H9 (cell line): Measurements from ENCODE around the gene NRBF2. TPM values are rescaled to one million over a fixed set of nuclear protein-coding genes. Genes with fewer than 3 reads are reported as not detected.

Source experiments
- DNase-seq: peaks from one replicate; pipeline ENCODE4 v3.0.0-alpha.2; 2017
- H2AFZ ChIP-seq: one replicate; pipeline ENCODE4 v1.6.1; 2013; ENCODE audit warnings: mild to moderate bottlenecking, low read length, control low read depth, moderate library complexity
- H2AK5ac ChIP-seq: 2 replicates; pipeline ENCODE4 v1.6.1; 2013; ENCODE audit warnings: low read length, control low read depth, mixed read lengths; ENCODE audit not compliant: insufficient read length
- H2BK120ac ChIP-seq: one replicate; pipeline ENCODE4 v1.6.1; 2013; ENCODE audit warnings: low read depth, mild to moderate bottlenecking, low read length, control low read depth, inconsistent platforms; ENCODE audit not compliant: poor library complexity, severe bottlenecking
- H2BK12ac ChIP-seq: 2 replicates; pipeline ENCODE4 v1.6.1; 2013; ENCODE audit warnings: low read length, control low read depth, mixed read lengths, low read depth; ENCODE audit not compliant: insufficient read length
- H2BK15ac ChIP-seq: 2 replicates; pipeline ENCODE4 v1.6.1; 2013; ENCODE audit warnings: low read depth, low read length, control low read depth
- H2BK20ac ChIP-seq: one replicate; pipeline ENCODE4 v1.6.1; 2013; ENCODE audit warnings: low read depth, mild to moderate bottlenecking, low read length, control low read depth, inconsistent platforms; ENCODE audit not compliant: poor library complexity, severe bottlenecking
- H2BK5ac ChIP-seq: 2 replicates; pipeline ENCODE4 v1.6.1; 2013; ENCODE audit warnings: low read length, control low read depth, mixed read lengths; ENCODE audit not compliant: insufficient read length
- H3K14ac ChIP-seq: 2 replicates; pipeline ENCODE4 v1.6.1; 2013; ENCODE audit warnings: low read length, control low read depth; ENCODE audit not compliant: insufficient read depth
- H3K18ac ChIP-seq: 2 replicates; pipeline ENCODE4 v1.6.1; 2013; ENCODE audit warnings: low read depth, mild to moderate bottlenecking, mixed read lengths, low read length, control low read depth; ENCODE audit not compliant: insufficient read length
- H3K23ac ChIP-seq: 2 replicates; pipeline ENCODE4 v1.6.1; 2013; ENCODE audit warnings: low read length, control low read depth, mixed read lengths, low read depth; ENCODE audit not compliant: insufficient read length
- H3K23me2 ChIP-seq: 2 replicates; pipeline ENCODE4 v1.6.1; 2013; ENCODE audit warnings: low read depth, mild to moderate bottlenecking, mixed read lengths, low read length, control low read depth; ENCODE audit not compliant: insufficient read length, poor library complexity, severe bottlenecking
- H3K27ac ChIP-seq: 2 replicates; pipeline ENCODE4 v1.5.1; 2013; ENCODE audit warnings: low read length, control low read depth, mixed read lengths, low read depth; ENCODE audit not compliant: insufficient read length
- H3K27me3 ChIP-seq: 2 replicates; pipeline ENCODE4 v1.6.1; 2013; ENCODE audit warnings: low read length, control low read depth, inconsistent platforms; ENCODE audit not compliant: insufficient read depth
- H3K4ac ChIP-seq: 2 replicates; pipeline ENCODE4 v1.6.1; 2013; ENCODE audit warnings: low read depth, mild to moderate bottlenecking, control low read depth, inconsistent platforms, low read length, moderate library complexity
- H3K4me1 ChIP-seq: 2 replicates; pipeline ENCODE4 v1.6.1; 2013; ENCODE audit warnings: low read length, control low read depth, inconsistent platforms; ENCODE audit not compliant: insufficient read depth
- H3K4me2 ChIP-seq: 2 replicates; pipeline ENCODE4 v1.6.1; 2013; ENCODE audit warnings: low read length, control low read depth, mixed read lengths; ENCODE audit not compliant: insufficient read length, insufficient read depth
- H3K56ac ChIP-seq: 2 replicates; pipeline ENCODE4 v1.6.1; 2013; ENCODE audit warnings: low read depth, mild to moderate bottlenecking, mixed read lengths, low read length, control low read depth; ENCODE audit not compliant: insufficient read length
- H3K79me1 ChIP-seq: 2 replicates; pipeline ENCODE4 v1.6.1; 2013; ENCODE audit warnings: low read depth, mild to moderate bottlenecking, moderate library complexity, low read length, control low read depth, inconsistent platforms; ENCODE audit not compliant: insufficient read depth, poor library complexity, severe bottlenecking
- H3K79me2 ChIP-seq: 2 replicates; pipeline ENCODE4 v1.6.1; 2013; ENCODE audit warnings: low read length, control low read depth, inconsistent platforms; ENCODE audit not compliant: insufficient read depth
- H3K9ac ChIP-seq: 2 replicates; pipeline ENCODE4 v1.6.1; 2013; ENCODE audit warnings: low read length, control low read depth, mixed read lengths; ENCODE audit not compliant: insufficient read length; ENCODE audit errors: extremely low read depth
- H3K9me3 ChIP-seq: one replicate; pipeline ENCODE4 v1.6.1; 2013; ENCODE audit warnings: low read depth, low read length, inconsistent platforms; ENCODE audit not compliant: control insufficient read depth
- H3T11ph ChIP-seq: one replicate; pipeline ENCODE4 v1.6.1; 2013; ENCODE audit warnings: mild to moderate bottlenecking, low read length, control low read depth, inconsistent platforms
- H4K20me1 ChIP-seq: one replicate; pipeline ENCODE4 v1.6.1; 2013; ENCODE audit not compliant: control insufficient read depth, insufficient read length, insufficient read depth
- H4K5ac ChIP-seq: 2 replicates; pipeline ENCODE4 v1.6.1; 2013; ENCODE audit warnings: low read depth, mild to moderate bottlenecking, mixed read lengths, low read length, control low read depth; ENCODE audit not compliant: insufficient read length
- H4K8ac ChIP-seq: replicated peaks from 2 replicates; pipeline ENCODE4 v1.6.1; 2013; ENCODE audit warnings: low read length, control low read depth, mixed read lengths, low read depth; ENCODE audit not compliant: insufficient read length
- H4K91ac ChIP-seq: 2 replicates; pipeline ENCODE4 v1.6.1; 2013; ENCODE audit warnings: low read depth, mild to moderate bottlenecking, moderate library complexity, mixed read lengths, low read length, control low read depth; ENCODE audit not compliant: insufficient read length
- H3K27ac Mint-ChIP-seq, 3 experiments: 2 replicates in 2 of 3; 3 replicates in 1 of 3; pipeline ENCODE4 v1.8.0; 2020 to 2021; ENCODE audit warnings: mixed read lengths in 3 of 3, mild to moderate bottlenecking in 1 of 3, moderate library complexity in 1 of 3
- H3K27me3 Mint-ChIP-seq: 2 replicates; pipeline ENCODE4 v1.8.0; 2021; ENCODE audit warnings: low read depth, mild to moderate bottlenecking, moderate library complexity, mixed read lengths
- H3K36me3 Mint-ChIP-seq, 3 experiments: 2 replicates in 2 of 3; 3 replicates in 1 of 3; pipeline ENCODE4 v1.8.0; 2020 to 2021; ENCODE audit warnings: low read depth in 3 of 3, mixed read lengths in 3 of 3; ENCODE audit not compliant: insufficient read depth in 1 of 3
- H3K4me1 Mint-ChIP-seq, 2 experiments: 2 replicates each; pipeline ENCODE4 v1.8.0; 2020; ENCODE audit warnings: mixed read lengths in 2 of 2
- H3K4me3 Mint-ChIP-seq, 2 experiments: 2 replicates in 1 of 2; 3 replicates in 1 of 2; pipeline ENCODE4 v1.8.0; 2020 to 2021; ENCODE audit warnings: mild to moderate bottlenecking in 2 of 2, mixed read lengths in 2 of 2, moderate library complexity in 1 of 2
- H3K9me3 Mint-ChIP-seq, 2 experiments: 2 replicates in 1 of 2; 3 replicates in 1 of 2; pipeline ENCODE4 v1.8.0; 2020; ENCODE audit warnings: mild to moderate bottlenecking in 2 of 2, mixed read lengths in 2 of 2, moderate library complexity in 1 of 2
- WGBS: extraction: QIAGEN DNeasy Blood & Tissue Kit; methylation state at CpG from one replicate; pipeline ENCODE4 v1.1.7; 2013; ENCODE audit warnings: missing lambda C conversion rate, low lambda C conversion rate, mixed read lengths; ENCODE audit not compliant: insufficient read length; ENCODE audit errors: extremely low coverage; 5-methylcytosine and 5-hydroxymethylcytosine counted together
- total RNA-seq: library from RNA; stranded (reverse); gene quantifications from 2 replicates; pipeline ENCODE4 v1.2.1, GENCODE V29; 2021
- TF ChIP-seq, protein P1 (sequence below): fragments of 200-600 bp; sonication (generic); conservative IDR thresholded peaks from 3 replicates; pipeline ENCODE4 v1.8.0; 2021; ENCODE audit warnings: antibody characterized with exemption, mild to moderate bottlenecking

NRBF2 gene
- total RNA-seq, 1 experiment from 2014 or later: 30.1 TPM

DNA sequence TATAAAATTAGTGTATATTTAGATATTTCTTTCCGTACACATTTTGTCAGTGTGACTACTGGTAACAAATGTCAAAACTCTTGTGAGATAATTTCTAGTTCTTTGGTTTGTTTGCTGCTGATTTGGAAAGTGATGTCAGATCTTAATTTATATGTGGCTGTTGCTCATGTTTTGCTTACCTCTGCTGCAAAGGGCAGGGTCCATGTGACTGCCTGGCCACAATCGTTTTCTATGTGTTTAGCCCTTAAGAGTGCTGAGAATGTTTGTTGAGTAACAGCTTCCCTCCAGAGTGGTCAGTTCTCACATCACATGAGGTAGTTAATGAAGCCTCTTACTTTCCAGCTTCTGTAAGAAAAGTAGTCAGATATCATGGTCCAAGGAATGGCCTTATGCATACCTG, 4.2 kb downstream of the NRBF2 start:
- Mint-ChIP-seq H3K4me3 (no peak overlapping the region), H3K27me3 (peaks cover 3% of the 10 kb centered on the region; the same call in 1 of the 2 replicates), H3K27ac (peak overlapping the region in 2 of 3 experiments; percentile 11 to 24; a peak in 2 of 7 replicates), H3K4me1 (peaks cover 13 to 16% of the 10 kb centered on the region in 2 experiments), H3K36me3 (peaks cover 0 to 12% (median 9%) of the 10 kb centered on the region in 3 experiments; a peak in 5 of 7 replicates), H3K9me3 (peaks cover 6 to 7% of the 10 kb centered on the region in 2 experiments; a peak in 4 of 5 replicates)
- Histone ChIP-seq H2AFZ (no peak overlapping the region), H2BK5ac (no peak overlapping the region), H2BK15ac (no peak overlapping the region), H3K14ac (no peak overlapping the region), H2AK5ac (no peak overlapping the region), H4K8ac (no peak overlapping the region), H3K79me1 (no peaks in the 10 kb centered on the region), H3K9me3 (no peaks in the 10 kb centered on the region), H3K4me1 (no peaks in the 10 kb centered on the region), H3K9ac (no peak overlapping the region), H3K56ac (no peak overlapping the region), H2BK120ac (no peak overlapping the region), H4K5ac (no peak overlapping the region), H3K23me2 (peaks cover 6% of the 10 kb centered on the region), H3K4me2 (no peak overlapping the region), H4K91ac (no peak overlapping the region), H3K79me2 (peaks cover 35% of the 10 kb centered on the region), H3K27ac (no peak overlapping the region), H2BK20ac (no peak overlapping the region), H4K20me1 (no peaks in the 10 kb centered on the region), H3K18ac (no peak overlapping the region), H3K4ac (no peak overlapping the region), H3K27me3 (no peaks in the 10 kb centered on the region), H3T11ph (no peak overlapping the region), H3K23ac (no peak overlapping the region), H2BK12ac (no peak overlapping the region)
- no peak for DNase-seq
- no CpG with 5 or more reads among the region's 2 CpGs for WGBS
- TF ChIP-seq, protein P1, sequence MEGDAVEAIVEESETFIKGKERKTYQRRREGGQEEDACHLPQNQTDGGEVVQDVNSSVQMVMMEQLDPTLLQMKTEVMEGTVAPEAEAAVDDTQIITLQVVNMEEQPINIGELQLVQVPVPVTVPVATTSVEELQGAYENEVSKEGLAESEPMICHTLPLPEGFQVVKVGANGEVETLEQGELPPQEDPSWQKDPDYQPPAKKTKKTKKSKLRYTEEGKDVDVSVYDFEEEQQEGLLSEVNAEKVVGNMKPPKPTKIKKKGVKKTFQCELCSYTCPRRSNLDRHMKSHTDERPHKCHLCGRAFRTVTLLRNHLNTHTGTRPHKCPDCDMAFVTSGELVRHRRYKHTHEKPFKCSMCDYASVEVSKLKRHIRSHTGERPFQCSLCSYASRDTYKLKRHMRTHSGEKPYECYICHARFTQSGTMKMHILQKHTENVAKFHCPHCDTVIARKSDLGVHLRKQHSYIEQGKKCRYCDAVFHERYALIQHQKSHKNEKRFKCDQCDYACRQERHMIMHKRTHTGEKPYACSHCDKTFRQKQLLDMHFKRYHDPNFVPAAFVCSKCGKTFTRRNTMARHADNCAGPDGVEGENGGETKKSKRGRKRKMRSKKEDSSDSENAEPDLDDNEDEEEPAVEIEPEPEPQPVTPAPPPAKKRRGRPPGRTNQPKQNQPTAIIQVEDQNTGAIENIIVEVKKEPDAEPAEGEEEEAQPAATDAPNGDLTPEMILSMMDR: no peak
